ENCODE data around the gene TNRC6B.
A peak's percentile ranks its signal among the peaks of the same experiment; 100 is the strongest.

Gene TNRC6B

GRCh38 chr22:40241200-40241763 is 63.6 kb downstream of the TNRC6B start:
- DNase-seq, result peak; percentile 21

- no peak for DNase-seq
Measured at GRCh38 chr22:40243891-40244290, 66.2 kb downstream of the TNRC6B start.

GRCh38 chr22:40244586-40244985 is 66.9 kb downstream of the TNRC6B start:
- no peak for DNase-seq

- peak; percentile 65 for DNase-seq
Measured at GRCh38 chr22:40247976-40248375, 70.3 kb downstream of the TNRC6B start.

- DNase-seq, result no peak
Measured at GRCh38 chr22:40249286-40249685, 71.6 kb downstream of the TNRC6B start.

GRCh38 chr22:40250608-40251007 is 72.9 kb downstream of the TNRC6B start:
- DNase-seq, result no peak

GRCh38 chr22:40251106-40251505 is 73.4 kb downstream of the TNRC6B start:
- DNase-seq, result no peak

GRCh38 chr22:40252146-40252545 is 74.4 kb downstream of the TNRC6B start:
- no peak for DNase-seq

- no peak for DNase-seq
Measured at GRCh38 chr22:40256516-40256915, 78.8 kb downstream of the TNRC6B start.

GRCh38 chr22:40258017-40258416 is 80.3 kb downstream of the TNRC6B start:
- DNase-seq, result no peak

GRCh38 chr22:40258501-40258915 is 80.8 kb downstream of the TNRC6B start:
- DNase-seq, result no peak

- no peak for DNase-seq
Measured at GRCh38 chr22:40261783-40262182, 84.1 kb downstream of the TNRC6B start.

GRCh38 chr22:40263191-40263590 is 85.5 kb downstream of the TNRC6B start:
- no peak for DNase-seq

GRCh38 chr22:40265783-40266182 is 88.1 kb downstream of the TNRC6B start:
- DNase-seq, result no peak

- DNase-seq, result no peak
Measured at GRCh38 chr22:40270031-40270430, 92.3 kb downstream of the TNRC6B start.

GRCh38 chr22:40270748-40271373 is 93.1 kb downstream of the TNRC6B start:
- no peak for DNase-seq

- no peak for DNase-seq
Measured at GRCh38 chr22:40271440-40271839, 93.7 kb downstream of the TNRC6B start.

GRCh38 chr22:40273319-40273718 is 95.6 kb downstream of the TNRC6B start:
- DNase-seq, result no peak

- no peak for DNase-seq
Measured at GRCh38 chr22:40276996-40277823, 99.5 kb downstream of the TNRC6B start.

GRCh38 chr22:40279017-40279416 is 101.3 kb downstream of the TNRC6B start:
- DNase-seq, result no peak

- DNase-seq, result no peak
Measured at GRCh38 chr22:40281717-40282116, 104.0 kb downstream of the TNRC6B start.

GRCh38 chr22:40285513-40285912 is 107.8 kb downstream of the TNRC6B start:
- DNase-seq, result no peak

GRCh38 chr22:40289991-40290459 is 112.3 kb downstream of the TNRC6B start:
- peak; percentile 70 for DNase-seq

GRCh38 chr22:40290516-40290915 is 112.8 kb downstream of the TNRC6B start:
- DNase-seq, result no peak

Data from activated CD4-positive, alpha-beta T cell treated with anti-CD3 and anti-CD28 coated beads, Interleukin-2, amount 50 U/mL, for 1 hour (primary cell).